Vagina (tissue), 2 donors: ENCODE results near the gene TBC1D25.

Source experiments
- POLR2A ChIP-seq, 2 donors: fragments of 450-650 bp; IDR thresholded peaks; one replicate each; pipeline ENCODE4 v1.6.1; 2017; ENCODE audit warnings: antibody characterized with exemption in 2 of 2, mild to moderate bottlenecking in 2 of 2, moderate library complexity in 2 of 2
- POLR2AphosphoS5 ChIP-seq, 2 donors: sonication (generic); formaldehyde crosslinking; IDR thresholded peaks; one replicate each; pipeline ENCODE4 v1.9.0; 2017; ENCODE audit warnings: antibody characterized with exemption in 2 of 2, mild to moderate bottlenecking in 2 of 2, low read depth in 1 of 2; ENCODE audit not compliant: insufficient read depth in 1 of 2
- TF ChIP-seq, protein P1 (sequence below), 3 experiments: fragments of 450-650 bp in 2 of 3; fragments of 200-600 bp in 1 of 3; sonication (generic) in 1 of 3; IDR thresholded peaks; one replicate each; pipeline ENCODE4 v1.5.1; 2017 to 2019; ENCODE audit warnings: antibody characterized with exemption in 3 of 3, mild to moderate bottlenecking in 2 of 3, moderate library complexity in 2 of 3

DNA sequence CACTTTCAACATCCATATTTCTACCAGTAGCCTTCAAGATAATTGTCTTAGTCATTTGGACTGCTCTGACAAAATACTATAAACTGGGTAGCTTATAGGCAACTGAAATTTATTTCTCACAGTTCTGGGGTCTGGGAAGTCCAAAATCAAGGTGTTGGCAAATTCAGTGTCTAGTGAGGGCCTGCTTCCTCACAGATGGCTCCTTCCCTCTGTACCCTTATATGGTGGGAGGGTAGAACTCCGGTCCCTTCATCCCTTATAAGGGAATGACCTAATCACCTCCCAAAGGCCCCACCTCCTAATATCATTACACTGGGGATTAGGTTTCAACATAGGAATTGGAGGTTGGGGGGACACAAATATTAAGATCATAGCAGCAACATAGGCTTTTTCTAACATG is 7.4 kb upstream of the TBC1D25 start:
- TF ChIP-seq POLR2AphosphoS5 (IDR thresholded peaks at IDR 0.05; ENCODE audit: insufficient read depth in 1 of 2, low read depth in 1 of 2) (no peak), POLR2A (IDR thresholded peaks at IDR 0.05) (no peak)
- TF ChIP-seq, protein P1, sequence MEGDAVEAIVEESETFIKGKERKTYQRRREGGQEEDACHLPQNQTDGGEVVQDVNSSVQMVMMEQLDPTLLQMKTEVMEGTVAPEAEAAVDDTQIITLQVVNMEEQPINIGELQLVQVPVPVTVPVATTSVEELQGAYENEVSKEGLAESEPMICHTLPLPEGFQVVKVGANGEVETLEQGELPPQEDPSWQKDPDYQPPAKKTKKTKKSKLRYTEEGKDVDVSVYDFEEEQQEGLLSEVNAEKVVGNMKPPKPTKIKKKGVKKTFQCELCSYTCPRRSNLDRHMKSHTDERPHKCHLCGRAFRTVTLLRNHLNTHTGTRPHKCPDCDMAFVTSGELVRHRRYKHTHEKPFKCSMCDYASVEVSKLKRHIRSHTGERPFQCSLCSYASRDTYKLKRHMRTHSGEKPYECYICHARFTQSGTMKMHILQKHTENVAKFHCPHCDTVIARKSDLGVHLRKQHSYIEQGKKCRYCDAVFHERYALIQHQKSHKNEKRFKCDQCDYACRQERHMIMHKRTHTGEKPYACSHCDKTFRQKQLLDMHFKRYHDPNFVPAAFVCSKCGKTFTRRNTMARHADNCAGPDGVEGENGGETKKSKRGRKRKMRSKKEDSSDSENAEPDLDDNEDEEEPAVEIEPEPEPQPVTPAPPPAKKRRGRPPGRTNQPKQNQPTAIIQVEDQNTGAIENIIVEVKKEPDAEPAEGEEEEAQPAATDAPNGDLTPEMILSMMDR (IDR thresholded peaks at IDR 0.05): no peak
